HepG2 (cell line): ENCODE measurements around the gene ZNF586. TPM values are rescaled to one million over a fixed set of nuclear protein-coding genes. Genes with fewer than 3 reads are reported as not detected.
A peak's percentile ranks its signal among the peaks of the same experiment; 100 is the strongest.
"Not testable (repeated sequence)": the region's sequence is repeated elsewhere in the genome, so short reads cannot be mapped to it uniquely, and the experiment has no call there.

Experiments used
- ATAC-seq: fragments of 200-7000 bp; cut with Tn5 transposase; 3 replicates; pipeline ENCODE4 v1.9.1; 2020; ENCODE audit warnings: mild to moderate bottlenecking, moderate library complexity
- BruUV-seq: library from RNA; stranded (reverse); fragments of 400-500 nt; replicated peaks from 2 replicates; lab custom pipeline; 2021; lab: Mats Ljungman, UMichigan
- CTCF ChIA-PET: fragments of 300-600 bp; formaldehyde crosslinking; extraction: SDS; loops from one replicate; lab custom pipeline; 2021; ENCODE audit warnings: low total read pairs, inconsistent platforms, low intra/inter-chr PET ratio; lab: Yijun Ruan, JAX
- POLR2A ChIA-PET: fragments of 350-600 bp; sonication (Branson Sonifier 250); formaldehyde crosslinking; loops from one replicate; lab custom pipeline; 2020; ENCODE audit warnings: antibody characterized with exemption, inconsistent platforms; lab: Yijun Ruan, JAX
- DNase-seq: peaks from one replicate; pipeline ENCODE4 v3.0.0-alpha.2; 2015; ENCODE audit warnings: low spot score
- FAIRE-seq: peaks from 3 replicates; lab custom pipeline; 2011; peaks lifted over from hg19 to GRCh38; lab: Jason Lieb, UNC
- H2AFZ ChIP-seq: one replicate; pipeline ENCODE4 v1.6.1; 2011; ENCODE audit warnings: low read length, inconsistent platforms
- H3K27ac ChIP-seq: fragments of 300-600 bp; 3 replicates; pipeline ENCODE4 v1.8.0; 2011; ENCODE audit warnings: mixed run types, mild to moderate bottlenecking, mixed read lengths, low read length, inconsistent platforms; ENCODE audit not compliant: insufficient read depth; ENCODE audit errors: extremely low read length
- H3K27me3 ChIP-seq, 2 experiments: fragments of 200-600 bp in 1 of 2; 2 replicates in 1 of 2; 3 replicates in 1 of 2; pipeline versions ENCODE4 v1.6.0 to v1.8.0; 2011; ENCODE audit warnings: low read length in 2 of 2, mild to moderate bottlenecking in 2 of 2, moderate library complexity in 2 of 2, inconsistent platforms in 1 of 2; ENCODE audit not compliant: insufficient read depth in 2 of 2, control insufficient read depth in 1 of 2
- H3K36me3 ChIP-seq, 2 experiments: fragments of 200-600 bp in 1 of 2; replicated peaks in 1 of 2; 2 replicates in 1 of 2; 3 replicates in 1 of 2; pipeline versions ENCODE4 v1.5.1 to v1.8.0; 2011; ENCODE audit warnings: low read length in 2 of 2, inconsistent platforms in 1 of 2; ENCODE audit not compliant: insufficient read depth in 2 of 2, control insufficient read depth in 1 of 2
- H3K4me1 ChIP-seq: 2 replicates; pipeline ENCODE4 v1.5.1; 2012; ENCODE audit warnings: low read length, inconsistent platforms; ENCODE audit not compliant: insufficient read depth
- H3K4me2 ChIP-seq: 2 replicates; pipeline ENCODE4 v1.6.0; 2011; ENCODE audit warnings: low read depth, low read length, inconsistent platforms
- H3K4me3 ChIP-seq, 3 experiments: fragments of 200-600 bp in 1 of 3; sonication (generic), shearing (Covaris generic) in 1 of 3; replicated peaks in 1 of 3; 2 replicates each; pipeline ENCODE4 v1.5.1; 2011 to 2016; ENCODE audit warnings: low read length in 3 of 3, inconsistent platforms in 2 of 3, low read depth in 2 of 3, mild to moderate bottlenecking in 2 of 3, control low read depth in 1 of 3, mixed read lengths in 1 of 3; ENCODE audit not compliant: insufficient read depth in 1 of 3
- H3K79me2 ChIP-seq: one replicate; pipeline ENCODE4 v1.6.1; 2011; ENCODE audit warnings: low read length, inconsistent platforms; ENCODE audit not compliant: insufficient read depth
- H3K9ac ChIP-seq: 2 replicates; pipeline ENCODE4 v1.6.0; 2011; ENCODE audit warnings: mild to moderate bottlenecking, low read depth, low read length, inconsistent platforms; ENCODE audit not compliant: insufficient read depth
- H3K9me3 ChIP-seq: 2 replicates; pipeline ENCODE4 v1.5.1; 2012; ENCODE audit warnings: mild to moderate bottlenecking, low read length
- H4K20me1 ChIP-seq: 2 replicates; pipeline ENCODE4 v1.6.0; 2011; ENCODE audit warnings: inconsistent platforms, mild to moderate bottlenecking, low read length, moderate library complexity; ENCODE audit not compliant: insufficient read depth
- ERF ChIP-seq: IDR thresholded peaks from 2 replicates; pipeline ENCODE4 v1.6.1; 2018; ENCODE audit warnings: missing biosample characterization, missing genetic modification reagents
- FOXA1 ChIP-seq, 2 experiments: fragments of 450-650 bp in 1 of 2; sonication (generic) in 1 of 2; formaldehyde crosslinking in 1 of 2; IDR thresholded peaks; 2 replicates each; pipeline versions ENCODE4 v1.4.0 to v1.6.1; 2016 to 2020; ENCODE audit warnings: missing genetic modification reagents in 1 of 2
- FOXK1 ChIP-seq: sonication (generic); formaldehyde crosslinking; IDR thresholded peaks from 2 replicates; pipeline ENCODE4 v1.4.0; 2020; ENCODE audit warnings: low read depth, missing genetic modification reagents, borderline replicate concordance
- FOXP1 ChIP-seq, 2 experiments: fragments of 450-650 bp in 1 of 2; IDR thresholded peaks; 2 replicates each; pipeline ENCODE4 v1.6.1; 2017 to 2018; ENCODE audit warnings: antibody characterized with exemption in 1 of 2
- FOXP4 ChIP-seq: sonication (generic); formaldehyde crosslinking; IDR thresholded peaks from 2 replicates; pipeline ENCODE4 v1.4.0; 2020; ENCODE audit warnings: missing genetic modification reagents
- GATAD2A ChIP-seq: IDR thresholded peaks from 2 replicates; pipeline ENCODE4 v1.6.1; 2016
- HDAC1 ChIP-seq: sonication (generic); formaldehyde crosslinking; IDR thresholded peaks from 2 replicates; pipeline ENCODE4 v1.5.1; 2020; ENCODE audit warnings: mild to moderate bottlenecking, missing genetic modification reagents
- HNF1A ChIP-seq, 2 experiments: sonication (generic) in 1 of 2; formaldehyde crosslinking in 1 of 2; IDR thresholded peaks; 2 replicates each; pipeline versions ENCODE4 v1.4.0 to v1.6.1; 2016 to 2020; ENCODE audit warnings: borderline replicate concordance in 1 of 2, low read depth in 1 of 2, mild to moderate bottlenecking in 1 of 2, missing genetic modification reagents in 1 of 2
- HNF1B ChIP-seq: sonication (generic); formaldehyde crosslinking; IDR thresholded peaks from 2 replicates; pipeline ENCODE4 v1.5.1; 2020; ENCODE audit warnings: mild to moderate bottlenecking, moderate library complexity, missing genetic modification reagents
- KAT7 ChIP-seq: IDR thresholded peaks from 2 replicates; pipeline ENCODE4 v1.6.1; 2018; ENCODE audit warnings: borderline replicate concordance, missing compliant biosample characterization
- KLF16 ChIP-seq, 2 experiments: sonication (generic) in 1 of 2; formaldehyde crosslinking in 1 of 2; IDR thresholded peaks; 2 replicates each; pipeline versions ENCODE4 v1.6.1 to v1.8.0; 2016 to 2023; ENCODE audit warnings: missing genetic modification reagents in 2 of 2, missing compliant biosample characterization in 1 of 2
- MED1 ChIP-seq: sonication (generic); formaldehyde crosslinking; IDR thresholded peaks from 2 replicates; pipeline ENCODE4 v1.4.0; 2020; ENCODE audit warnings: missing genetic modification reagents
- RXRB ChIP-seq: IDR thresholded peaks from 2 replicates; pipeline ENCODE4 v1.6.1; 2016; ENCODE audit warnings: borderline replicate concordance, missing genetic modification reagents, missing compliant biosample characterization
- SAP130 ChIP-seq: IDR thresholded peaks from 2 replicates; pipeline ENCODE4 v1.6.1; 2016; ENCODE audit warnings: low read depth
- TBX2 ChIP-seq: sonication (generic); formaldehyde crosslinking; IDR thresholded peaks from 2 replicates; pipeline ENCODE4 v1.5.0; 2020; ENCODE audit warnings: missing genetic modification reagents, mild to moderate bottlenecking, borderline replicate concordance
- ZFX ChIP-seq: sonication (generic); formaldehyde crosslinking; IDR thresholded peaks from 2 replicates; pipeline ENCODE4 v1.4.0; 2020; ENCODE audit warnings: mild to moderate bottlenecking, low read depth, missing genetic modification reagents, moderate library complexity
- WGBS: methylation state at CpG from one replicate; pipeline ENCODE4 v1.1.6; 2017; ENCODE audit warnings: low lambda C conversion rate; 5-methylcytosine and 5-hydroxymethylcytosine counted together
- in situ Hi-C: cut with HindIII; loops from 2 replicates; pipeline ENCODE4 v1.10.0; 2017; ENCODE audit warnings: low pct_unique_long_range_greater_than_20kb; ENCODE audit not compliant: extremely low pct_ligation_motif_present
- intact Hi-C: fragments of 100-400 bp; cut with micrococcal nuclease; formaldehyde crosslinking; loops from one replicate; pipeline ENCODE4 v1.10.0; 2022; ENCODE audit not compliant: unreplicated experiment
- polyA plus RNA-seq, 8 experiments: library from polyadenylated mRNA; depleted of rRNA in 3 of 8; stranded (reverse) in 7 of 8; unstranded in 1 of 8; fragments of >200 nt; fragmentation: Illumina TruSeq in 4 of 8; extraction: Trizol in 4 of 8; gene quantifications; 2 replicates each; pipeline versions ENCODE4 v1.2.1 to v1.2.3, GENCODE V29; 2011 to 2016; ENCODE audit warnings: low read depth in 4 of 8, missing spikeins in 1 of 8, mixed read lengths in 1 of 8; ENCODE audit not compliant: insufficient read depth in 1 of 8
- total RNA-seq, 5 experiments: library from RNA; depleted of rRNA; stranded (reverse); fragments of >200 nt; fragmentation: Illumina TruSeq; extraction: Trizol; gene quantifications; 2 replicates each; pipeline ENCODE4 v1.2.3, GENCODE V29; 2016; ENCODE audit warnings: low read depth in 1 of 5

The ZNF586 gene
- total and polyA plus RNA-seq, 2 of the 13 experiments (the other 11 are each of a cell fraction or from before 2014, with no cell fraction given): 0.50 to 3.4 TPM

GRCh38 chr19:57823608-57824007, 54.1 kb downstream of the ZNF586 start:
- H3K27ac ChIP-seq; POLR2A ChIA-PET; H3K27me3 ChIP-seq; in situ Hi-C loops; H3K9me3 ChIP-seq; H2AFZ ChIP-seq; ATAC-seq; BruUV-seq; FAIRE-seq; CTCF ChIA-PET; TF ChIP-seq FOXP1 (IDR thresholded peaks at IDR 0.05); HNF1A (CRISPR knock-in tag; IDR thresholded peaks at IDR 0.05; ENCODE audit: borderline replicate concordance): not testable (repeated sequence)
- 0 out of 2 replicates have a peak overlapping the region, but pooled peaks have one; percentile 3 for H3K9ac ChIP-seq
- H3K4me2 ChIP-seq: peak overlapping the region; percentile 52
- peaks cover 76% of the 10 kb centered on the region for H3K79me2 ChIP-seq
- 0 out of 6 replicates have a peak overlapping the region, but pooled peaks of 1 of the 3 experiments have one; percentile 12 for H3K4me3 ChIP-seq
- 30% methylated on average over 2 of the region's 4 CpGs for WGBS
- DNase-seq: peak; percentile 20
- intact Hi-C loops: loop anchor here (10.0 kb wide), 1 partner anchor 331 kb away; the partner anchor contains the start of gene ZNF329
- H4K20me1 ChIP-seq: peaks cover 16% of the 10 kb centered on the region; the same call in 1 of the 2 replicates
- H3K4me1 ChIP-seq: peaks cover 63% of the 10 kb centered on the region
- H3K36me3 ChIP-seq: peaks cover 2 to 15% of the 10 kb centered on the region in 2 experiments; a peak in 2 of 5 replicates
- TF ChIP-seq KLF16 (CRISPR knock-in tag; IDR thresholded peaks at IDR 0.05) (0 out of 4 replicates have a peak, but pooled peaks of 1 of the 2 experiments have one; percentile 19), ERF (CRISPR knock-in tag) (0 out of 2 replicates have a peak, but pooled peaks have one; percentile 23), ZFX (CRISPR knock-in tag) (peak; percentile 31; the same call in 1 of the 2 replicates), FOXP1 (CRISPR knock-in tag; IDR thresholded peaks at IDR 0.05) (peak; percentile 73), FOXP4 (CRISPR knock-in tag) (peak; percentile 74), GATAD2A (CRISPR knock-in tag) (peak; percentile 60), HDAC1 (CRISPR knock-in tag) (0 out of 2 replicates have a peak, but pooled peaks have one; percentile 18), MED1 (CRISPR knock-in tag) (peak; percentile 44; the same call in 1 of the 2 replicates), FOXA1 (IDR thresholded peaks at IDR 0.05) (peak; percentile 41; the same call in 1 of the 2 replicates), FOXA1 (CRISPR knock-in tag; IDR thresholded peaks at IDR 0.05) (peak; percentile 91), FOXK1 (CRISPR knock-in tag) (peak; percentile 72; the same call in 1 of the 2 replicates), RXRB (CRISPR knock-in tag) (0 out of 2 replicates have a peak, but pooled peaks have one; percentile 40), HNF1B (CRISPR knock-in tag) (peak; percentile 85), KAT7 (CRISPR knock-in tag) (peak; percentile 77; the same call in 1 of the 2 replicates), HNF1A (IDR thresholded peaks at IDR 0.05; ENCODE audit: low read depth) (peak; percentile 58; the same call in 1 of the 2 replicates), SAP130 (CRISPR knock-in tag) (peak; percentile 88), TBX2 (CRISPR knock-in tag) (0 out of 2 replicates have a peak, but pooled peaks have one; percentile 32)
